Epidermal melanocyte (primary cell): ENCODE data around the gene MAGEA3.
"Not testable (repeated sequence)": the region's sequence is repeated elsewhere in the genome, so short reads cannot be mapped to it uniquely, and the experiment has no call there.

ENCODE experiments used
- DNase-seq: peaks from one replicate; pipeline ENCODE4 v3.0.0; 2011; ENCODE audit warnings: low spot score; ENCODE audit not compliant: insufficient read length

MAGEA3 gene

GRCh38 chrX:152697952-152698931, at the start of gene MAGEA3:
MAGEA3 (plus strand) TSS chrX:152698794; CDS start chrX:152700833, 2,039 bp downstream.
- not testable (repeated sequence) for DNase-seq

GRCh38 chrX:152652060-152652459, 46.5 kb upstream of the MAGEA3 start:
- no peak for DNase-seq

- no peak for DNase-seq
Measured at GRCh38 chrX:152652467-152652866, 46.1 kb upstream of the MAGEA3 start.

GRCh38 chrX:152656087-152656486, 42.5 kb upstream of the MAGEA3 start:
- DNase-seq, result no peak

- DNase-seq, result no peak
Measured at GRCh38 chrX:152656890-152657289, 41.7 kb upstream of the MAGEA3 start.

GRCh38 chrX:152658302-152658701, 40.3 kb upstream of the MAGEA3 start:
- no peak for DNase-seq

- no peak for DNase-seq
Measured at GRCh38 chrX:152663086-152663485, 35.5 kb upstream of the MAGEA3 start.

GRCh38 chrX:152674135-152674534, 24.5 kb upstream of the MAGEA3 start:
- DNase-seq, result no peak

GRCh38 chrX:152674652-152675051, 23.9 kb upstream of the MAGEA3 start:
- not testable (repeated sequence) for DNase-seq

- DNase-seq, result not testable (repeated sequence)
Measured at GRCh38 chrX:152681012-152681411, 17.6 kb upstream of the MAGEA3 start.

GRCh38 chrX:152700390-152700789, 1.8 kb downstream of the MAGEA3 start:
- DNase-seq, result not testable (repeated sequence)

GRCh38 chrX:152706500-152706899, 7.9 kb downstream of the MAGEA3 start:
- DNase-seq, result not testable (repeated sequence)

GRCh38 chrX:152709173-152709572, 10.6 kb downstream of the MAGEA3 start, which contains the start of gene CSAG2:
CSAG2 (minus strand) TSS chrX:152709273; CDS start chrX:152709112, 161 bp downstream.
- DNase-seq, result not testable (repeated sequence)

- DNase-seq, result not testable (repeated sequence)
Measured at GRCh38 chrX:152713195-152713594, 14.6 kb downstream of the MAGEA3 start.

GRCh38 chrX:152713815-152714787, 15.5 kb downstream of the MAGEA3 start, which contains the start of gene MAGEA2B:
MAGEA2B (plus strand) TSS chrX:152714628; CDS start chrX:152717107, 2,479 bp downstream.
- not testable (repeated sequence) for DNase-seq

- no peak for DNase-seq
Measured at GRCh38 chrX:152725409-152725808, 26.8 kb downstream of the MAGEA3 start.

GRCh38 chrX:152733261-152733975, 34.8 kb downstream of the MAGEA3 start, which contains the start of the genes CSAG1 and MAGEA12:
CSAG1 (minus strand) TSS chrX:152733721; CDS start chrX:152732460, 1,261 bp downstream.
MAGEA12 (plus strand) TSS chrX:152733757; CDS start chrX:152736162, 2,405 bp downstream.
- no peak for DNase-seq

GRCh38 chrX:152734143-152734858, 35.7 kb downstream of the MAGEA3 start:
- DNase-seq, result not testable (repeated sequence)

GRCh38 chrX:152735101-152735500, 36.5 kb downstream of the MAGEA3 start:
- no peak for DNase-seq
